GM19438 (cell line): ENCODE measurements around the gene TM9SF3.

Source experiments
- ATAC-seq: cut with Tn5 transposase; IDR thresholded peaks from one replicate; pipeline ENCODE4 v1.9.1; 2021; ENCODE audit warnings: low read depth; ENCODE audit not compliant: unreplicated experiment

TM9SF3 gene

DNA sequence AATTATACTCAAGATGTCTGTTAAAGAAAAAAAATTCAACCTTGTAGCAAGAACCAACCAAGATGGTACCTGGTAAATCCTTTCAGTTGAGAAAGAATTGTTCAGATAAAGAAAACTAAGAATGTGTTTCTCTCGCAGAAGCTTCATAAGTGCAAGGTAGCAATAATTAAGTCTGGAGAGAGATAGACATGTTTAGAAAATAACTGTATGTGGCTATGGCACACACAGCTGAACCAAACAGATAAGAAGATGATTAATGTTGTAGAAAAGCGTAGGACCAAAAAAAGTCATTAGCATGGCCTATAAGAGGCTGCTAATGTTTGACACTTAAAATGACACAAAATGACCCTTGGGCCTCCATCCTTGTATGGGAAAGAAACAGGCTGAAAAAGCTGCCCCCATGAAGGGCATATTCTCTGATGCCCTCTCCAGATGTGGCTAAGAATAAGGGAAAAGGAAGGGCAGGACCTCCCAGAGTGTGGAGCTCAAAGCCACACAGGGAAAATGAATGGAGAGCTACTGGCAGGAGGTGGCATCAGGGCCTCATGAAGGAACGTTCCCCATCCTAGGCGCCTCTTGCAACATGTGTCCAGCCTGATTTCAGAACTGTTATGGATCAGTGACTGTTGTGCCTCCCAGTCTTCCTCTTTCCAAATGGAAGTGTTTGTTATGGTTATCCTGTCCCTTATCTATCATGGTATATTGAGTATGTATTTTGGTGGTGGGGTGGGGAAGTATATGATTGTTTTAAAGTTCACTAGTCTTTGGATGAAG is 103.8 kb downstream of the TM9SF3 start:
- no peak for ATAC-seq

DNA sequence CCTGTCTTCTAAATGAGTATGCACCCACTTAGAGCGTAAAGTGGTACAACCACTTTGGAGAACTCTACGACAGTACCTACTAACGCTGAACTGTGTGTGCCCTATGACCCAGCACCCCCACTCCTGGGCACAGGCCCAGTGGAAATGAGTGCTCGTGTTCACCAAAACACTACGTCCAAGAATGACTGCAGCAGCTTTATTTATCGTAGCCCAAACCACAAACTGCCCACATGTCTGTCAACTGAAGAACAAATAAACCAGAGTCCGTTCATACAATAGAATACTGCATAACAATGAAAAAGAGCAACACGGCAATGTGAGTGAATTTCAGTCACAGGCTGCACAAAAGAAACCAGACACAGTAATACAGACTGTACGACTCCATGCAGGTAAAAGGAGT is 108.5 kb downstream of the TM9SF3 start:
- no peak for ATAC-seq

DNA sequence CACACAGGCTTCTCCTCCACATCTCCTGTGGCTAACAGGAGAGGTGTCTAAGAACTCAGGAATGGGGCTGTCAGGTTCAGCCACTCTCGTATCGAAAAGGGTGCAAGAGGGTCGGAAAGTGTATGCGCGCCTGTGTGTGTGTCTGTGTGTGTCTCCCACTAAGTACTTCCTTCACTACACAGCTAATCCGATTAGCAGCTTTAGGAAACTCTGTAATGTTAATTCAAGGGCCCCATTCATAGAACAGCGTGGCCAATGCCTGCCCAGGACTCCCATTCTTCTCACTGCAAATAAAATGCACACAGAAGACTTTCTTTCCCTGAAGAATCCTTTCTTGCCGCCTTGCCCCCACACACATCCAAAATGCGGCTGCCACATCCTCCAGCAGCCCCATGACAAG is 112.9 kb downstream of the TM9SF3 start:
- no peak for ATAC-seq

GRCh38 chr10:96470116-96470743 is 116.6 kb downstream of the TM9SF3 start:
- peak; percentile 70 for ATAC-seq

DNA sequence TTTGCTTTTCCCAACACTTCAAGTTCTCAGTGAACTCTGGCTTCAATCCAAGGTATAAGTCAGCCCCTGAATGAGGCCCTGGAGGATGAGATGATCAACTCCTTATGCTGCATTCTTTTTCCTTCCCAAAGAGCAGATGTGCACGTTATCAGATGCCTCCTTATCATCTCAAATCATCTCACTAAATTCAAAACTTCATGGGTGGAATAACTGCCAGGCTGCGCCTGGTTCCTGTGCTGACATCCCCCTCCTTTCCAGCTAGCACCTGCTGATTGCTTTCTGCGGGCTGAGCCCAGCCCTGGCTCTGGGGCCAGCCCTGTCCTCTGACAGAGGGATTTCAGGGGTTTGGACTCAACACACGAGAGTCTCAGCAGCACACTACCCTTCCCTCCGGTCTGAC is 118.0 kb downstream of the TM9SF3 start:
- no peak for ATAC-seq
